DMS153 (cell line): Measurements from ENCODE around the gene NOX3.
"Not testable (repeated sequence)": the region's sequence is repeated elsewhere in the genome, so short reads cannot be mapped to it uniquely, and the experiment has no call there.

Source experiments
- DNase-seq: peaks from one replicate; lab custom pipeline; 2025; lab: John Stamatoyannopoulos, UW

NOX3 gene

GRCh38 chr6:155468543-155468942 lies 12.9 kb upstream of the NOX3 start:
- not testable (repeated sequence) for DNase-seq

GRCh38 chr6:155466539-155466938 lies 10.9 kb upstream of the NOX3 start:
- no peak for DNase-seq

- DNase-seq: no peak
These were observed 5.9 kb upstream of the NOX3 start for GRCh38 chr6:155461556-155461955.

- DNase-seq: no peak
These were observed 1.2 kb downstream of the NOX3 start for GRCh38 chr6:155454471-155454870.

- no peak for DNase-seq
These were observed 1.6 kb downstream of the NOX3 start for GRCh38 chr6:155454008-155454407.

- no peak for DNase-seq
These were observed 3.1 kb downstream of the NOX3 start for GRCh38 chr6:155452576-155452975.

GRCh38 chr6:155451530-155451929 lies 4.1 kb downstream of the NOX3 start:
- DNase-seq: not testable (repeated sequence)

- DNase-seq: no peak
These were observed 5.4 kb downstream of the NOX3 start for GRCh38 chr6:155450240-155450581.

- peak; percentile 24 for DNase-seq
These were observed 6.0 kb downstream of the NOX3 start for GRCh38 chr6:155449450-155450239.

- DNase-seq: peak; percentile 3
These were observed 6.8 kb downstream of the NOX3 start for GRCh38 chr6:155448668-155449449.

- no peak for DNase-seq
These were observed 7.7 kb downstream of the NOX3 start for GRCh38 chr6:155447949-155448348.

- DNase-seq: no peak
These were observed 10.4 kb downstream of the NOX3 start for GRCh38 chr6:155444952-155445903.

- no peak for DNase-seq
These were observed 11.3 kb downstream of the NOX3 start for GRCh38 chr6:155444120-155444917.

GRCh38 chr6:155443168-155443567 lies 12.5 kb downstream of the NOX3 start:
- DNase-seq: no peak

- no peak for DNase-seq
These were observed 13.1 kb downstream of the NOX3 start for GRCh38 chr6:155442562-155442961.

GRCh38 chr6:155441112-155441465 lies 14.6 kb downstream of the NOX3 start:
- no peak for DNase-seq

- DNase-seq: no peak
These were observed 15.1 kb downstream of the NOX3 start for GRCh38 chr6:155440398-155441111.

- DNase-seq: no peak
These were observed 16.3 kb downstream of the NOX3 start for GRCh38 chr6:155439376-155439775.

- no peak for DNase-seq
These were observed 18.5 kb downstream of the NOX3 start for GRCh38 chr6:155436981-155437749.

GRCh38 chr6:155434829-155435423 lies 20.7 kb downstream of the NOX3 start:
- no peak for DNase-seq
